Parathyroid adenoma (tissue), 2 donors: ENCODE measurements around the gene KCNH1.

Experiments used
- H2AFZ ChIP-seq: fragments of 300-600 bp; sonication (generic); one replicate; pipeline ENCODE4 v1.7.0; 2017; ENCODE audit warnings: antibody characterized with exemption, mild to moderate bottlenecking
- H3K27ac ChIP-seq: fragments of 300-600 bp; sonication (generic); one replicate; pipeline ENCODE4 v1.7.0; 2017
- H3K27me3 ChIP-seq: fragments of 300-600 bp; sonication (generic); one replicate; pipeline ENCODE4 v1.7.0; 2017; ENCODE audit warnings: low read length; ENCODE audit not compliant: control insufficient read depth, insufficient read depth
- H3K36me3 ChIP-seq: fragments of 300-600 bp; sonication (generic); one replicate; pipeline ENCODE4 v1.7.0; 2017; ENCODE audit warnings: low read length; ENCODE audit not compliant: control insufficient read depth, insufficient read depth
- H3K4me1 ChIP-seq: fragments of 300-600 bp; sonication (generic); one replicate; pipeline ENCODE4 v1.7.0; 2017; ENCODE audit warnings: control low read depth
- H3K4me2 ChIP-seq: fragments of 300-600 bp; sonication (generic); one replicate; pipeline ENCODE4 v1.7.0; 2017; ENCODE audit warnings: low read length
- H3K4me3 ChIP-seq: fragments of 300-600 bp; sonication (generic); one replicate; pipeline ENCODE4 v1.7.0; 2017; ENCODE audit warnings: low read depth, low read length
- H3K79me2 ChIP-seq: fragments of 300-600 bp; sonication (generic); one replicate; pipeline ENCODE4 v1.7.0; 2017; ENCODE audit warnings: control low read depth
- H3K9ac ChIP-seq: fragments of 300-600 bp; sonication (generic); one replicate; pipeline ENCODE4 v1.7.0; 2017; ENCODE audit warnings: mild to moderate bottlenecking
- H3K9me3 ChIP-seq: fragments of 300-600 bp; sonication (generic); one replicate; pipeline ENCODE4 v1.7.0; 2017; ENCODE audit warnings: low read length; ENCODE audit not compliant: control insufficient read depth
- CTCF ChIP-seq: fragments of 300-600 bp; sonication (generic); IDR thresholded peaks from one replicate; pipeline ENCODE4 v1.7.0; 2017; ENCODE audit warnings: antibody characterized with exemption, mild to moderate bottlenecking
- donor health status: primary hyperparathyroidism.

The KCNH1 gene

GRCh38 chr1:210922666-210923065 lies 211.3 kb downstream of the KCNH1 start:
- H3K79me2 ChIP-seq = no peaks in the 10 kb centered on the region
- no peak overlapping the region for H3K4me2 ChIP-seq
- no peak overlapping the region for H3K27ac ChIP-seq
- H3K4me3 ChIP-seq = no peak overlapping the region
- H2AFZ ChIP-seq = no peak overlapping the region
- no peaks in the 10 kb centered on the region for H3K36me3 ChIP-seq
- no peaks in the 10 kb centered on the region for H3K9me3 ChIP-seq
- no peak for TF ChIP-seq CTCF
- H3K4me1 ChIP-seq = no peaks in the 10 kb centered on the region
- no peaks in the 10 kb centered on the region for H3K27me3 ChIP-seq
- H3K9ac ChIP-seq = no peak overlapping the region

GRCh38 chr1:210920716-210921694 lies 212.9 kb downstream of the KCNH1 start:
- Histone ChIP-seq H3K27ac (no peak overlapping the region), H3K9ac (no peak overlapping the region), H3K4me1 (no peaks in the 10 kb centered on the region), H3K4me3 (no peak overlapping the region), H3K4me2 (no peak overlapping the region), H2AFZ (no peak overlapping the region), H3K9me3 (no peaks in the 10 kb centered on the region), H3K27me3 (no peaks in the 10 kb centered on the region), H3K36me3 (no peaks in the 10 kb centered on the region), H3K79me2 (no peaks in the 10 kb centered on the region)
- no peak for TF ChIP-seq CTCF

- no peaks in the 10 kb centered on the region for H3K4me1 ChIP-seq
- H3K27ac ChIP-seq = no peak overlapping the region
- H2AFZ ChIP-seq = no peak overlapping the region
- H3K9ac ChIP-seq = no peak overlapping the region
- H3K79me2 ChIP-seq = no peaks in the 10 kb centered on the region
- no peaks in the 10 kb centered on the region for H3K27me3 ChIP-seq
- no peak overlapping the region for H3K4me3 ChIP-seq
- H3K36me3 ChIP-seq = no peaks in the 10 kb centered on the region
- H3K9me3 ChIP-seq = no peaks in the 10 kb centered on the region
- H3K4me2 ChIP-seq = no peak overlapping the region
- no peak for TF ChIP-seq CTCF
Observed at GRCh38 chr1:210920258-210920657, 213.7 kb downstream of the KCNH1 start.

- Histone ChIP-seq H3K27ac (no peak overlapping the region), H3K79me2 (no peaks in the 10 kb centered on the region), H3K9ac (no peak overlapping the region), H3K4me3 (no peak overlapping the region), H3K36me3 (no peaks in the 10 kb centered on the region), H3K27me3 (no peaks in the 10 kb centered on the region), H3K4me2 (no peak overlapping the region), H3K9me3 (no peaks in the 10 kb centered on the region), H2AFZ (no peak overlapping the region), H3K4me1 (no peaks in the 10 kb centered on the region)
- TF ChIP-seq CTCF = no peak
Observed at GRCh38 chr1:210918893-210919292, 215.1 kb downstream of the KCNH1 start.
